NCI-H748 treated with DMSO at 0.1 percent for 48 hours (cell line): ENCODE measurements around the gene THBD.
"Not testable (repeated sequence)": the region's sequence is repeated elsewhere in the genome, so short reads cannot be mapped to it uniquely, and the experiment has no call there.

Source experiments
- DNase-seq: peaks from one replicate; lab custom pipeline; 2025; lab: John Stamatoyannopoulos, UW

THBD gene

GRCh38 chr20:23034721-23035671 lies 14.5 kb downstream of the THBD start, which contains the start of gene SSTR4:
Gene SSTR4, plus strand, starts transcription at chr20:23035312. Its CDS starts 172 bp downstream, at chr20:23035484.
- DNase-seq: no peak

- no peak for DNase-seq
Observed at GRCh38 chr20:23033918-23034317, 15.6 kb downstream of the THBD start.

GRCh38 chr20:23032750-23033078 lies 16.8 kb downstream of the THBD start:
- no peak for DNase-seq

GRCh38 chr20:23032056-23032749 lies 17.3 kb downstream of the THBD start:
- no peak for DNase-seq

GRCh38 chr20:23031346-23031745 lies 18.1 kb downstream of the THBD start:
- DNase-seq: no peak

- DNase-seq: no peak
Observed at GRCh38 chr20:23029324-23029723, 20.1 kb downstream of the THBD start.

GRCh38 chr20:23028392-23028791 lies 21.1 kb downstream of the THBD start:
- no peak for DNase-seq

GRCh38 chr20:23027721-23028120 lies 21.8 kb downstream of the THBD start:
- no peak for DNase-seq

GRCh38 chr20:23025503-23025902 lies 24.0 kb downstream of the THBD start:
- not testable (repeated sequence) for DNase-seq

GRCh38 chr20:23024701-23025100 lies 24.8 kb downstream of the THBD start:
- no peak for DNase-seq

GRCh38 chr20:23023621-23024177 lies 25.8 kb downstream of the THBD start:
- DNase-seq: no peak

GRCh38 chr20:23022849-23023248 lies 26.6 kb downstream of the THBD start:
- no peak for DNase-seq

- no peak for DNase-seq
Observed at GRCh38 chr20:23021951-23022350, 27.5 kb downstream of the THBD start.

GRCh38 chr20:23021541-23021940 lies 27.9 kb downstream of the THBD start:
- DNase-seq: no peak

GRCh38 chr20:23020230-23021018 lies 29.0 kb downstream of the THBD start:
- DNase-seq: no peak

GRCh38 chr20:23019403-23019802 lies 30.1 kb downstream of the THBD start:
- no peak for DNase-seq

GRCh38 chr20:23018941-23019340 lies 30.5 kb downstream of the THBD start:
- DNase-seq: no peak

- DNase-seq: no peak
Observed at GRCh38 chr20:23018432-23018831, 31.0 kb downstream of the THBD start.

- no peak for DNase-seq
Observed at GRCh38 chr20:23017516-23017915, 32.0 kb downstream of the THBD start.

- no peak for DNase-seq
Observed at GRCh38 chr20:23013429-23013828, 36.0 kb downstream of the THBD start.

GRCh38 chr20:23011008-23011721 lies 38.3 kb downstream of the THBD start:
- DNase-seq: no peak
